Activated gamma-delta T cell treated with anti-CD3 and anti-CD28 coated beads, Interleukin-2, amount 50 U/mL, for 16 hours (primary cell): ENCODE measurements around the gene MFSD12.

ENCODE experiments used
- DNase-seq: peaks from one replicate; pipeline ENCODE4 v3.0.0-alpha.2; 2020; ENCODE audit warnings: low read depth

Gene MFSD12

DNA sequence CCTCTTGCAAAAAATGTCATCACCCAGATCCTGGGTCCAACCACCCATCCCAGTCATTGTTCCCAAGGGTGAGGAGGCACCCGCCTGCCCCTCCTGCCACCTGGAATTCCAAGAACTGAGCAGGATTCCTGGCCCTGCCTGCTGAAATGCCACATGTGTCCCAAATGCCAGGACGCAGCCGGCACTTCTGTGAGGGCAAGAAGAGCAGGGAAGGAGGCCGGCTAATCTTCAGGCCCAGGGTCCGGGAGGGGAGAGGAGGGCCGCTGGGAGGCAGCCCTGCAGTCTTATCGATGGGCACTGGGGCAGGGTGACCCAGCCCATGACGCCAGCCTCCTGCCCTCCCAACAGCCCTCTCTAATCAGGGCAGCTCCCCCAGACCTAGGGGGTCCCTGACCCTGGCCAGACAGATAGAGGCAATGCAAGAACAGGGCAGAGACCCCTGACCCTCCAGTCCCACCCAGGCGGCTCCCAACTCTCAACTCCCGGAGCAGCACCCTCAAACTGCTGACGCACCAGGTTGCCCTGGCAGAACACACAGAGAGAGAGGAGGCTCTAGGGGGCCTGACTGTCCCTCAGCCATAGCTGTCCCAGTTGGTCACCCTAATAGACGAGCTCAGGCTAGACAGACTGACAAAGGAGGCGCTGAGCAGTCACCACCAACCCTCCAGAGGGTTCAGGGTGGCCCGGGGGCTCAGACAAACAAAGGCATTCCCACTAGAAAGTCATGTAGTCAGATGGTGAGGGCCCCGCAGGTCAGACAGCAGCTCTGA lies 1.5 kb downstream of the MFSD12 start:
- DNase-seq = no peak

DNA sequence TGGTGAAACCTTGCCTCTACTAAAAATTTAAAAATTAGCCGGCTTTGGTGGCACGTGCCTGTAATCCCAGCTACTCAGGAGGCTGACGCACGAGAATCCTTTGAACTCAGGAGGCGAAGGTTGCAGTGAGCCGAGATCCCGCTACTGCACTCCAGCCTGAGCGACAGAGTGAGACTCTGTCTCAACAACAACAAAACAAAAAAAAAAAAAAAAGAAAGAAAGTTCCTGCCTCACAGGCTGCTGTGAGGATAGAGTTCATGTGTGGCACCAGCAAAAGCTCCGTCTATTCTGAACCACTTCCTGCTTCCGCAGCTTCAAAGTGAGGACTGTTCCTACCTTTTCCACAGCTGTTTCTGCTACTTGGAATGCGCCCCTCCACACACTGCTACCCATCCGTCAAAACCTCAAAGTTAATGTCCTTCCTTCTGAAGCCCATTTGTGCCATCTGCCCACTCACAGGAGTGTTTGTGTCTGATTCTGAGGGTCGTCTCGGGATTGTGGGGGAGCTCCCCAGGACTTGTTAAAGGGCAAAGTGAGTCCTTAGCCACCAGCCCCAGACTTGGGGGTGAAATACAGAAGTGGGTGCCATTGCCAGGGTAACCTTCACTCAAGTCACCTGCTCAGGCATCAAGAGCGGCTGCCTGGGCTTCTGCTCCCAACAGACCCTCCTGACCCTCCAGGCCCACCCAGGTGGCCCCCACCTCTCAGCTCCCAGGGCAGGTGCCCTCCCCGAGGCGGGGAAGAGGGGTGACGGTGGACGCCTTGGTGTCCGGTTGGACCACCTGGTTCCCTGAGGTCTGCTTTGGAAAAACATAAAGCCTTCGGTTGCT lies 2.9 kb downstream of the MFSD12 start:
- DNase-seq = no peak

DNA sequence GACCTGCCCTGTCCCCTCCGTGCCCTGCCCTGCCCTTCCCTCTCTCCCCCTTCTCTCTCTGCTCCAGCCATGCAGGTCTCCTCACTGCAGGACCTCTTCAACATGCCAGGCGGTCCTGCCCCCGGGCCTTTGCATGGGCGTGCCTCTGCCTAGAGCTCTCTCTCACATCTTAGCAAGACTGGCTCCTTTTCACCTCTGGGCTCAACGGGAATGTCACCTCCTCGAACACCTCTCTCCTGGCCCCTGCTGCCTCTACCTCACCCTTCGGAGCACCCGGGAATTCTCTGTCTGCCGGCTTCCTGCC lies 5.6 kb downstream of the MFSD12 start:
- DNase-seq = no peak

DNA sequence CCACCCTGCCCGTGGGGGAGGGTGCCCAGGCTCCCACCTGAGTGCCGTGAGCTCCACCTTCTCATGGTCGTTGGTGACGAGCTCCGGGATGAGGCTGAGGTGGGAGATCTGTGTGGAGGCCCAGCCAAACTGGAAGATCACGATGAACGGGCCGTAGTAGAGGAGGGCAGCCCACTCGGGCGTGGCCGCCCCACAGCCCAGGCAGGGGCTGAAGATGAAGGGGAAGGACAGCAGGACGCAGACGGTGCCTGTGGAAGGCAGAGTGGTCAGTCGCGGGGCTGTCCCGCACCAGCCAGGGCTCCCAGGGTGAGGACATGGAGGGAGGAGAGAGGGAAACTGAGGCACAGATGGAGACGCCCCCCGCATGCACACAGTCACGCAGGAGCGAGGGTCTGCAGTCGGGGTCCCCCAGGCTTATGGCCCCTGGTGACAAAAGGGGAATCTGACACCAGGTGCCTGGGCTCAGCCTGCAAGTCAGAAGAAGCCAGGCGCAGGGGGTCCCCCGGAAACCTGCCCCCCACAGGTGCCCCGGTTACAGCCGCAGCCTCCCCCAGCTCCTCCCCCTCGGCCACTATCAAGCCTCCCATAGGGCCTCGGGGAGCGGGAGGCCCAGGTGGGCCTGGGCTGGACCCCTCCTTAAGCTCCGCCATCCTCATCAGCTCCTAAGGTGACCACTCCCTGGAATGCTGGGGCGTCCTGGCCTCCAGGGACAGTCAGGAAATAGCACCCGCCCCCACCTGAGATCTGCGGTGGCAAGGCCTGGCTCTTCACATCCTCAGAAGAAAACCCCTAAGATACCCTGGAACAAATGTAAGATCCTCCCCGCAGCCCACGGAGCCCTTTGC lies 6.2 kb downstream of the MFSD12 start:
- DNase-seq = no peak

DNA sequence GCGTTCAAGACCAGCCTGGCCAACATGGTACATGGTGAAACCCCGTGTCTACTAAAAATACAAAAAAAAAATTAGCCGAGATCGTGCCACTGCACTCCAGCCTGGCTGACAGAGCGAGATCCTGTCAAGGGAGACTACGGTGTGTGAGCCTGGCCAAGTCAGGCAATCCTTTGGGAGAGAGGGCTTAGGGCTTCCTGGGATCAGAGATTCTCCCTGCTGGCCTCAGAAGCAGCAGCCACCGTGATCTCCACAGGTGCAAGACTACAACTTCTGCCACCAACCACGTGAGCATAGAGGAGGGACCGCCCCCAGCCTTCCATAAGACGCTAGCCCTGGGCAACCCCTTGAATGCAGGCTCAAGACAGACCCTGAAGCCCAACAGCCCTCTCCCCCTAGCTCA lies 7.6 kb downstream of the MFSD12 start:
- DNase-seq = no peak

DNA sequence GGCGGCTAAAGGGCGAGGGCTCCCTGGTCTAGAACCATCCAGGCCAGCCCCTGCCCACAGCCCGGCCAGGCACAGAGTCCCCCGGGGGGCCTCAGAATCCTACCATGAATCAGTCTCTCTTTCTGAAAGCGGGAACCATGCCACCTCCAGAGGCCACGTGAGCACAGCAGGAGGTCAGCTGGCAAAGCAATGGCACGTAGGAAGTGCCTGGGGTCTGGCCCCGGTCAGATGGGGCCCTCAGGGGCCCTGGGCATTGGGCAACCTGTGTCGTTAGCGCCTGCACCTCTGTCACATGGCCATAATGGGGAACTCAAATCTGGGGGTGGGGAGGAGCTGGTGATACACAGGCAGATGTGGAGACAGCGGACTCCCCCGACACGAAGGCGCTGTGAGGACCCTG lies 8.8 kb downstream of the MFSD12 start:
- DNase-seq = no peak

DNA sequence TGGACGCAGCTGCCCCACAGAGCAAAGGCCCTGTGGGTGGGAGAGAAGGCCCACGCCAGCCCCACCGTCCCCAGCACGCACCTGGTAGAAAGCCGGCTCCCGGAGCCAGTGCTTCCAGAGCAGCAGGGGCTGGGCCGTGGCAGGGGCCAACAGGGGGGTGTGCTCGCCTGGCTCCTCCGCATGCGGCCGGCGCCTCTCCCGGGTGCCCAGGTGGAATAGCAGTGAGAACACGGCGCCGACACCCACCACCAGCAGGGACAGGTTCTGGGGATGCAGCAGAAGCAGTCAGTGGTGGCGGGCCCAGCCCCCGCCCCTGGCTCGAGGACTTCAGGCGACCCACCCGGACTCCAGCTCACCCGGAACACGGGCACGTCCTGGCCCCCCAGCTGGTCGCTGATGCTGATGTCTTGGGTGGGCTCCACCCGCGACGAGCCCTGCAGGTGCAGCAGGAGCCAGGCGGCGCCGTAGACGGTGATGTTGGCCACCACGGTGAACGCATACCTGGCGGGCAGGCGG lies 9.6 kb downstream of the MFSD12 start:
- no peak for DNase-seq

DNA sequence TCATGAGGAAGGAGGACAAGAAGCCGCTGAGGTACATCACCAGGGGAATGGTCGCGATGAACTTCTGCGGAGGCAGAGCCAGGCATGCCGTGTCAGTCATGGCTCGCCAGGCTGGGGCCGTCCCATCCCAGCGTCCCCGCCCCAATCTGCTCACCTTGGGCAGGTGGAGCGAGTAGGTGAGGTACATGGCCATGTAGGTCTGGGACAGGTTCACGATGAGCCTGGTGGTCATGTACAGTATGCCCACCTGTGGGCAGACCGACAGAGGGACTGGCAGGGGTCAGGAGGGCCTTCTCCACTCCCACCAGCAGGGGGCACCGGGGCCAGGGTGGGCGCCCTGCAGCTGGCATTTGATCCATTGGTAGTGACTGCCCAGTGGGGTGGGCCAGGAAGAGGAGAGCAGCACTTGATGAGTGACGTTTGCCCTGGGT lies 10.1 kb downstream of the MFSD12 start:
- DNase-seq = no peak

DNA sequence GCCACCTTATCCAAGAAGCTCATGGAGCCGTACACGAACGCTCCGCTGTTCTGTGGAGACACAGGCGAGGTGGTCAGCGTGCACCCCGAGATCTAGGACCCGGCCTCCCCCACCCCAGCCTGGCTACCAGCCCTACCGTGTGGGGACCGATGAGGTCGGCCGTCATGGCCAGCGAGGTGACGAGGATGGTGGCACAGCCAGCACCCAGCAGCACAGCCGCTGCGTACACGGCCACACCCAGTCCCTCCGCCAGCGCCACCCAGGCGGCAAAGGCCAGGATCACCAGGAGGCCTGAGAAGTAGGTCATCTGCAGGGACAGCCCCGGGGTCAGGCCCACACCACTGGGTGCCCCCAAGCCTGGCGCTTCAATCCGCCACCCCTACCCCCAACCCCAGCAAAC lies 11.3 kb downstream of the MFSD12 start:
- DNase-seq = no peak

DNA sequence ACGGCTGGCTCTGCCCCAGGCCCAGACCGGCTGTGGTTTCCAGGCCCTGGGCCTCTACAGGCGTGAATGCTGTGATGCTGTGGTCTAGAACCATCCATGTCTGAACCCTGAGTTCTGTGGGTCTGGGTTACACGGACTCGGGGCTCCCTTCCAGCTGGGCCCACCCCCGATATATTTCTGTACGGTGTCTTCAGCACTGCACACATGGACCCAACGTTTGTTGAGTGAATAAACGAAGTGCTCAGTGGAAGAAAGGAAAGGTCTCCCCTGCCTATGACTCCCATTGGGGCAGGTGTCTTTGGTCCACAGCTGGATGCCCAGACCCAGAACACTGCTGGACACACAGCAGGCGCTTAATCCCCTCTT lies 11.7 kb downstream of the MFSD12 start:
- no peak for DNase-seq

DNA sequence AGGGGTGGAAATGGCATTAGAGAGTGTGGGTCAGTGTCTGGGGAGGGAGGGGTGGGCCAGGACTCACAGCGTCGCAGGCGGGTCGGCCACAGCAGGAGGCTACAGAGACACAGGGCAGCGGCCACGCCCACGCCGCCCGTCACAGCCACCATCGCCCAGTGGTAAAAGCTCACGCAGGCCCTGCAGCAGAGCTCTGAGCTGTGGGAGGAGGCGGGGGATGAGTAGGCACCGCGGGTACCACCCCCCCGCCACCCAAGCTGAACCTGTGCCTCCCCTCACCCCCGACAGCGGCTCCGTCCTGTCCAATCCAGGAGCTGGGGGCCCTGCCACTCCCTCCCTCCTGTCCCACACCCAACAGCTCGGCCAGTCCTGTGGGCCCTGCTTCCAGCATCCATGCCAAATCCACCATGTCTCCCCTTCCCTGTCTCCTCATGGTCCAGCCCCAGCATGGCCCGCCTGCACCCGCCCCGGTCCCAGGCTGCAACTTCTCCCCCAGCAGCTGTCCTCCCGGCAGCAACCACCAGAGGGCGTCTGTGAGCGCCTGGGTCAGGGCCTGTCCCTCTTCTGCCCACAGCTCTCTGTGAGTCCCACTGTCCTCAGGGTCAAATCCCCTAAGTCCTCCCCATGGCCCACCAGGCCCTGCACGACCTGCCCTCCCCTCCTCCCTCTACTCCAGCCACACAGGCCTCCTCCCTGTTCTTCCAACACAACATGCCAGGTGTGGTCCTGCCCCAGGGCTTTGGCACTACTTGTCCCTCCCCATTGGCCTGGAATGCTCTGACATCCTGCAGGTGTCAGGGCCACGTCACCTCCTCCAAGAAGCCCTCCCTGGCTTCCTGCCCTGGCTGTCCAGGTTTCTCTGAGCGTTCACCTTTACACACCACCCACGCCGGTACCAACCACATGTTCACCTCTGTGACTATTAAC lies 12.4 kb downstream of the MFSD12 start:
- DNase-seq = peak; percentile 74

DNA sequence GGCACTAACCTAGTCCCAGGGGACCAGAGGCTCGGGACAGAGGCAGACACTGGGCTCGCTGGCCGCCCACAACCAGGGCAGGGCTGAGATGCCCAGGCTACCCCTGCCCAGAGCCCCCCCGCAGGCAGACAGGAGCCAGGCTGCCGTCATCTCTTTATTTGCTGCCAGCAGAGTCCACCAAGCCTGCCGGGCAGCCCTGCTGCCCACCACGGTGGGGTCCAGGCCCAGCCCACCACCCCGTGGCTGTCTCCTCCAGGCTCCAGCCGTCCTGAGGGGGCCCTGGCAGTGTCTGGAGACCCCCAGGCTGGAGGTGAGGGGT lies 13.4 kb downstream of the MFSD12 start:
- no peak for DNase-seq

DNA sequence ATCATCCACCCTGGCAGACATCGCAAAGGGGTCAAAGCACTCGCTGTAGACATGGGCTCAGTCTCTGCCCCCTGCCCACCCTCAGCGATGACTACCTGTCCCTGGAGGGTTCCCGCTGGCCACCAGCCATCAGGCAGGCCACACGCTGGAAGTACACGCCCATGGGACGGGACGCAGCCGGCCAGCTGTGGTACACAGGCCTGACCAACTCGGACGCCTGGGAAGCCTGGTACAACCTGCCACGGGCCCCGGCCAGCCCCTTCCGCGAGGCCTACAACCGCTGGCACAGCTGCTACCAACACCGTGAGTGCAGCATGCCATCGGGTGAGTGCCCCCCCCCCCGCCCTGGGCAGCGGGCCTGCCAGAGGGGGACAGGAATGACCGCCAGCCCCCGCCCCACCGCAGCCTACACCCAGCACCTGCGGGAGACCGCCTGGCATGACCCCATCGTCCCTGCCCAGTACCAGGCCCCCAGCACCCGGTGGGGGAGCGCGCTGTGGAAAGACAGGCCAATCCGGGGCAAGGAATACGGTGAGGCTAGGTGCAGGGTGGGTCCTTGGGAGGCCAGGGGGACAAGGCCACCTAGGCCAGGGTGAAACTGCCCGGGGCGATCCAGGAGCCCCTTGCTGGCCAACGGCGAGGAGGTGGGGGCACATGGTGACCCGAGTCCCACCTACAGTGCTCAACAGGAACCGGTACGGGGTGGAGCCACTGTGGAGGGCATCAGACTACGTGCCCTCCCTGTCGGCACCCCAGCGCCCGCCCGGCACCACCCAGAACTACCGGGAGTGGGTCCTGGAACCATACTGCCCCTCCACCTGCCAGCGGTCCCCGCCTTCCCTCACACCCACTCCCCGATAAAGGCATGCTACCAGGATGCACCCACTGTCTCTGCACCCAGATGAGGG lies 14.0 kb downstream of the MFSD12 start:
- DNase-seq = no peak

DNA sequence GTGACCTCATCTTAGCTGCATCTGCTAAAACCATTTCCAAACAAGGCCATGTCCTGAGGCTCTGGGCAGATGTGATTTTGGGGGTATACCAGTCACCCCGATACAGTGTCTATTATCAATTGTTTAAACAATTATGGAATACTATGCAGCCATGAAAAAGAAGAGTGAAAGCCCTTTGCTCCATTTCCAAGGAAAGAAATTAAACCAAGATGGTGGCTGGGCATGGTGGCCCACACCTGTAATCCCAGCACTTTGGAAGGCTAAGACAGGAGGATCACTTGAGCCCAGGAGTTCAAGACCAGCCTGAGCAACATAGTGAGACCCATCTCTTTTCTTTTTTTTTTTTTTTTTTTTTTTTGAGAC lies 17.6 kb downstream of the MFSD12 start:
- no peak for DNase-seq

DNA sequence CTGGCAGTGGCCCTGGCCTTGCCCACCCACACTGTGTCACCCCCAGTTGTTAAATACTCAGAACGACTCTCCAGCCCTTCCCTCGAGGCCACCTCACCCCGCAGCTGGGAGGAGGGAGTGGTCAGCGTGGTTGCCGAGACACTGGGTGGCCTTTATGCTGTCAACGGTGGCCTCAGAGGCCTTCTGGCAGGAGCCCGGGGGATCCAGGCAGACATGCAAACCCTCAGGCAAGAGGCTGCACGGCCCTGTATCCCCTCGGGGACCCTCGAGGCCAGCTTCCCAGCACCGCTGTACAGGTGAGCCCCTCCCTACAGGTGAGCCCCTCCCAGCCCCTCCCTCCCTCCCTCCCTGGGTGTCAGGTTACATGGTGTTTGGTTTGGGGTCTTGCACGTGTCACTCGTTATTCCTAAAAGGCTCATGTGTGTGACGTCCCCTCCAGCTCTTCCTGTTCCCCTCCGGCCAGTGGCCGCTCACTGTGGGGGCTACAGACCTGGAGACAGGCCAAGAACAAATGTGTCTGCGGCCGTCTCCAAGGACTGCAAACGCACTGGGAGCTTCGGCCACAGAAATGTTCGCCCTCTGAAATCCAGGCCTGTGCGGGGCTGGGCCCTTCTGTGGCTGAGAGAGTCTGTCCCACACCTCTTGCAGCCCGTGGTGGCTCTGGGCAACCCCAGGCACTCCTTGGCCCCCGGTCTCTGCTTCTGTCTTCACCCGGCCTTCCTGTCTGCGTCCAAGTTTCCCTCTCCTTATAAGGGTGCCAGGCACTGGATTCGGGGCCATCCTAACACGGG lies 18.2 kb downstream of the MFSD12 start, which contains the start of gene TEKTIP1:
Gene TEKTIP1, plus strand, starts transcription at position 210 of the 791 bp plus-strand sequence. Its CDS starts 4 bp downstream, at position 214.
- no peak for DNase-seq

DNA sequence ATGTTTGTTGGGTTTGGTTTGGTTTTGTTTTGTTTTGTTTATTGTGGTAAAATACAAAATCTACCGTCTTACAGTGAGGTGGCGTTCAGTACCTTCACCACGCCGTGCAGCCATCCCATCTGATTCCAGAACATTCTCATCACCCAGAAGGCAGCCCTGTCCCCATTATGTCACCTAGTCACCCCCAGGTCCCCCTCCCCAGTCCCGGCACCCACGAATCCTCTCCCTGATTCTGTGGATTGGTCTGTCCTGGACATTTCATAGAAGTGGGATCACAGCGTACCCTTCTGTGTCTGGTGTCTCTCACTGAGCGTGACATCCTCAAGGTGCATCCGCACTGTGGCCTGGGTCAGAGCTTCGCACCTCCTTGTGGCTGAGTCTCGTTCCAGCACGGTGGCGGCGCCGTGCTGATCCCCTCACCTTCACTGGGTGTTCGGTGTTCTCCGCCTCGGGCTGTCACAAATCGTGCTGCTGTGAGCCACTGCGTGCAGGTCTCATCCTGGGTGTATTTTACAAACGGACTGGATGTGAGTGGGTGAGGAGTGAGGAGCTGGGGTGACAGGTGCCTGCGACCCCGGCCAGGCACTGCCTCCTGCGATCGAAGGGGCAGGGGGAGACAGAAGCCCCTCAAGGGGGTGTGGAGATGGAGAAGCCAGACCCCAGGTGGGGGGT lies 19.0 kb downstream of the MFSD12 start:
- no peak for DNase-seq

DNA sequence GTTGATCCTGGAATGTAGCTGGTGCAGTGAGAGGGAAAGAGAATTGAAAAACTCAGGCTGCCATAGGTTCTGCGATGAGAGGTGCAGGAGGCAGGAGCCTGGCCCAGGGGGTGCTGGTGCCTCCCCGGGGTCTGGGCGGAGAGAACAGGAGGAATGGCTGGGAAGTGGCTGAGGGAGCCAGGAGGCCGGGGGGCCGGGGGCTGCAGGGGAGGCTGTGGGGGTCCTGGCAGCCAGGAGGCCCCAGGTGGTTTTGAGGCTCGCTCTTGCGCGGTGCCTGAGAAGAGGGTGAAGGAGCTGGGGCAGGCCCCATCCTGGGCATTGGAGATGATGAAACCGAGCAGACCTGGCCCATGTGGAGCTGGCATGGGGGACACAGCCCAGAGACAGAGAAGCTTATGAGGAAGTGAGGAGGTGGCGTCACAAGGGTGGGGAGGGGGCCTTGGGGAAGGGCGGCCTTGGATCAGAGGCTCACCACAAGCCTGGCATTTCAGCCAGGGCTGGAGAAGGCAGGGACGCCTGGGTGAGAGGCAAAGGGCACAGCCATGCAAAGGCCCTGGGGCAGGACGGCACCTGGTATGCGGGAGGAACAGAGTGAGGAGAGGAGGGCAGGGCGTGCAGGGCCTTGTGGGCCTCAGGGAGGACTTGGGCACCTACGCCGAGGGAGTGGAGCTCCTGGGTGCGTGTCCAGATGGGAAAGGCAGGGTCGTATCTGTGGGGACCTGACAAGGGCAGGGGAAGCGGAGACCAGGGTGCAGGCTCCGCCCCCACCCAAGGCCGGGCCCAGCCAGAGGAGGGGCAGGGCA lies 19.7 kb downstream of the MFSD12 start:
- no peak for DNase-seq

DNA sequence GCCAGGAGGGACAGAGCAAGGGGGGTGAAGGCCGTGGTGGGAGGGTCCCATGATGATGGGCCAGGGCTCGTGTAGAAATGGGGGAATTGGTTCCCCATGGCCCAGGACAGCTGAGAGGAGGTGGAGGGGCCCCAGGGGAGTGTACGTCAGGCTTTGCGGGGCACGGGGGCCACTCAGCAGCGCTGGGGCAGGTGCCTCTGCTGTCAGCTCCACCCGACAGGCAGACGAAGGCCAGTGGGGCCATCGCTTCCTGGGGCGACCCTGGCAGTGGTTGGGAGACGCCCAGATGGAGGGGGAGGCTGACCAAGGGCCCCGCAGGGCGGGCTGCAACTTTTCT lies 20.3 kb downstream of the MFSD12 start:
- no peak for DNase-seq
